Measurements from ENCODE around the gene TSG101. TPM values are rescaled to one million over a fixed set of nuclear protein-coding genes. Genes with fewer than 3 reads are reported as not detected.

TSG101 gene
- total RNA-seq = 10 to 100 TPM; 40.4 to 44.2 TPM

GRCh38 chr11:18526521-18527296 lies at the start of gene TSG101:
TSG101 (minus strand) TSS chr11:18526942; CDS start chr11:18526816, 126 bp downstream.
- DNase-seq = peak; percentile 92
- no peaks in the 10 kb centered on the region for H3K9me3 Mint-ChIP-seq
- ChIA-PET POLR2A (interaction anchor here (0.6 to 4.0 kb wide), 49 partner anchors 8 to 714 kb away, joined by 3 to 99 read pairs (median 4); partner anchors contain the start of genes E2F8, GTF2H1, HPS5 and LDHA), CTCF (interaction anchor here (0.9 to 3.8 kb wide), 17 partner anchors 10 to 411 kb away, joined by 3 to 20 read pairs (median 4); partner anchors contain the start of genes LDHA and SPTY2D1)
- H3K27me3 Mint-ChIP-seq = no peaks in the 10 kb centered on the region
- peak within 1 kb of the TSS; percentile 100 for H3K27ac Mint-ChIP-seq
- peak within 1 kb of the TSS; percentile 99 for H3K4me3 Mint-ChIP-seq
- peaks cover 50% of the 10 kb centered on the region for H3K4me1 Mint-ChIP-seq
- peaks cover 33% of the 10 kb centered on the region for H3K36me3 Mint-ChIP-seq (ENCODE audit: low read depth)

- Mint-ChIP-seq H3K36me3 (ENCODE audit: low read depth) (peaks cover 54% of the 10 kb centered on the region), H3K4me3 (no peak overlapping the region), H3K27me3 (no peaks in the 10 kb centered on the region), H3K27ac (peak overlapping the region; percentile 40), H3K4me1 (peaks cover 50% of the 10 kb centered on the region), H3K9me3 (no peaks in the 10 kb centered on the region)
- no peak for DNase-seq
- ChIA-PET CTCF (no interaction called here), POLR2A (interaction anchor here (2.9 kb wide), 2 partner anchors 12 to 49 kb away, joined by 9 to 12 read pairs; partner anchors contain the start of genes TSG101 and UEVLD)
Observed at GRCh38 chr11:18575361-18575760, 48.6 kb upstream of the TSG101 start.

GRCh38 chr11:18567081-18567480 lies 40.3 kb upstream of the TSG101 start:
- H3K27me3 Mint-ChIP-seq = no peaks in the 10 kb centered on the region
- ChIA-PET CTCF (no interaction called here), POLR2A (interaction anchor here (1.3 kb wide), 1 partner anchor 51 kb away, joined by 3 read pairs; no protein-coding TSS in a partner anchor)
- H3K36me3 Mint-ChIP-seq (ENCODE audit: low read depth) = peaks cover 25% of the 10 kb centered on the region
- H3K4me1 Mint-ChIP-seq = peaks cover 5% of the 10 kb centered on the region
- H3K9me3 Mint-ChIP-seq = no peaks in the 10 kb centered on the region
- DNase-seq = no peak
- no peak overlapping the region for H3K4me3 Mint-ChIP-seq
- no peak overlapping the region for H3K27ac Mint-ChIP-seq

GRCh38 chr11:18566406-18566805 lies 39.7 kb upstream of the TSG101 start:
- POLR2A ChIA-PET = interaction anchor here (1.2 kb wide), 1 partner anchor 67 kb away, joined by 3 read pairs; the partner anchor contains the start of gene SPTY2D1

GRCh38 chr11:18564149-18564548 lies 37.4 kb upstream of the TSG101 start:
- Mint-ChIP-seq H3K36me3 (ENCODE audit: low read depth) (peaks cover 10% of the 10 kb centered on the region), H3K27ac (no peak overlapping the region), H3K9me3 (no peaks in the 10 kb centered on the region), H3K27me3 (no peaks in the 10 kb centered on the region), H3K4me3 (no peak overlapping the region), H3K4me1 (no peaks in the 10 kb centered on the region)
- ChIA-PET CTCF (interaction anchor here (0.8 to 1.3 kb wide), 3 partner anchors 9 to 158 kb away, joined by 3 to 6 read pairs (median 6); no protein-coding TSS in a partner anchor), POLR2A (interaction anchor here (1.0 to 1.3 kb wide), 2 partner anchors 27 to 70 kb away, joined by 3 to 4 read pairs; partner anchors contain the start of gene SPTY2D1)
- DNase-seq = no peak

More at GRCh38 chr11:18566406-18566805, 39.7 kb upstream of the TSG101 start:
- H3K36me3 Mint-ChIP-seq (ENCODE audit: low read depth) = peaks cover 22% of the 10 kb centered on the region
- H3K27ac Mint-ChIP-seq = no peak overlapping the region
- DNase-seq = no peak
- no peaks in the 10 kb centered on the region for H3K27me3 Mint-ChIP-seq
- CTCF ChIA-PET = no interaction called here
- no peaks in the 10 kb centered on the region for H3K9me3 Mint-ChIP-seq
- peaks cover 2% of the 10 kb centered on the region for H3K4me1 Mint-ChIP-seq
- H3K4me3 Mint-ChIP-seq = no peak overlapping the region

- Mint-ChIP-seq H3K4me3 (no peak overlapping the region), H3K27ac (no peak overlapping the region), H3K4me1 (no peaks in the 10 kb centered on the region), H3K36me3 (ENCODE audit: low read depth) (peaks cover 10% of the 10 kb centered on the region), H3K9me3 (no peaks in the 10 kb centered on the region), H3K27me3 (no peaks in the 10 kb centered on the region)
- ChIA-PET POLR2A (interaction anchor here (1.2 to 1.3 kb wide), 2 partner anchors 25 to 28 kb away, joined by 3 read pairs; partner anchors contain the start of gene UEVLD), CTCF (no interaction called here)
- no peak for DNase-seq
Observed at GRCh38 chr11:18563090-18563730, 36.5 kb upstream of the TSG101 start.

- ChIA-PET CTCF (interaction anchor here (0.6 to 1.6 kb wide), 2 partner anchors 108 to 174 kb away, joined by 4 to 6 read pairs; no protein-coding TSS in a partner anchor), POLR2A (no interaction called here)
- Mint-ChIP-seq H3K9me3 (no peaks in the 10 kb centered on the region), H3K4me1 (no peaks in the 10 kb centered on the region), H3K27ac (no peak overlapping the region), H3K27me3 (no peaks in the 10 kb centered on the region), H3K4me3 (no peak overlapping the region), H3K36me3 (ENCODE audit: low read depth) (peaks cover 27% of the 10 kb centered on the region)
- DNase-seq = no peak
Observed at GRCh38 chr11:18548001-18548400, 21.3 kb upstream of the TSG101 start.

- no peak for DNase-seq
- Mint-ChIP-seq H3K4me3 (no peak overlapping the region), H3K36me3 (ENCODE audit: low read depth) (peaks cover 11% of the 10 kb centered on the region), H3K4me1 (peaks cover 1% of the 10 kb centered on the region), H3K27me3 (no peaks in the 10 kb centered on the region), H3K9me3 (no peaks in the 10 kb centered on the region), H3K27ac (no peak overlapping the region)
- ChIA-PET CTCF (interaction anchor here (0.8 to 5.1 kb wide), 33 partner anchors 12 to 425 kb away, joined by 3 to 51 read pairs (median 5); partner anchors contain the start of genes LDHA and TSG101), POLR2A (interaction anchor here (0.9 to 1.8 kb wide), 7 partner anchors 10 to 224 kb away, joined by 3 to 8 read pairs (median 5); partner anchors contain the start of genes SPTY2D1 and TSG101)
Observed at GRCh38 chr11:18540207-18541009, 13.7 kb upstream of the TSG101 start.

GRCh38 chr11:18536209-18536608 lies 9.5 kb upstream of the TSG101 start:
- no peak overlapping the region for H3K27ac Mint-ChIP-seq
- ChIA-PET POLR2A (interaction anchor here (1.5 to 3.3 kb wide), 2 partner anchors 10 to 96 kb away, joined by 4 to 16 read pairs; partner anchors contain the start of gene TSG101), CTCF (interaction anchor here (0.6 to 1.0 kb wide), 3 partner anchors 111 to 185 kb away, joined by 3 to 4 read pairs (median 3); no protein-coding TSS in a partner anchor)
- H3K9me3 Mint-ChIP-seq = no peaks in the 10 kb centered on the region
- no peak for DNase-seq
- peaks cover 1% of the 10 kb centered on the region for H3K4me1 Mint-ChIP-seq
- no peak overlapping the region for H3K4me3 Mint-ChIP-seq
- H3K36me3 Mint-ChIP-seq (ENCODE audit: low read depth) = peaks cover 5% of the 10 kb centered on the region
- H3K27me3 Mint-ChIP-seq = no peaks in the 10 kb centered on the region

GRCh38 chr11:18534245-18534644 lies 7.5 kb upstream of the TSG101 start:
- ChIA-PET CTCF (interaction anchor here (0.8 kb wide), 1 partner anchor 96 kb away, joined by 3 read pairs; no protein-coding TSS in a partner anchor), POLR2A (interaction anchor here (0.6 kb wide), 1 partner anchor 139 kb away, joined by 5 read pairs; no protein-coding TSS in a partner anchor)
- H3K27ac Mint-ChIP-seq = no peak overlapping the region
- H3K27me3 Mint-ChIP-seq = no peaks in the 10 kb centered on the region
- H3K4me1 Mint-ChIP-seq = peaks cover 5% of the 10 kb centered on the region
- no peaks in the 10 kb centered on the region for H3K9me3 Mint-ChIP-seq
- DNase-seq = no peak
- no peak overlapping the region for H3K4me3 Mint-ChIP-seq
- H3K36me3 Mint-ChIP-seq (ENCODE audit: low read depth) = peaks cover 5% of the 10 kb centered on the region

- POLR2A ChIA-PET = no interaction called here
- no peak for DNase-seq
- Mint-ChIP-seq H3K27ac (no peak overlapping the region), H3K4me1 (peaks cover 11% of the 10 kb centered on the region), H3K4me3 (no peak overlapping the region), H3K36me3 (ENCODE audit: low read depth) (peaks cover 9% of the 10 kb centered on the region), H3K9me3 (no peaks in the 10 kb centered on the region), H3K27me3 (no peaks in the 10 kb centered on the region)
- CTCF ChIA-PET = interaction anchor here (0.8 kb wide), 1 partner anchor 95 kb away, joined by 3 read pairs; no protein-coding TSS in a partner anchor
Observed at GRCh38 chr11:18533365-18533764, 6.6 kb upstream of the TSG101 start.

- peak overlapping the region; percentile 99 for H3K4me3 Mint-ChIP-seq
- no peak for DNase-seq
- no peaks in the 10 kb centered on the region for H3K27me3 Mint-ChIP-seq
- peaks cover 43% of the 10 kb centered on the region for H3K4me1 Mint-ChIP-seq
- CTCF ChIA-PET = interaction anchor here (0.9 to 3.8 kb wide), 11 partner anchors 13 to 284 kb away, joined by 3 to 20 read pairs (median 4); partner anchors contain the start of gene SPTY2D1
- peaks cover 27% of the 10 kb centered on the region for H3K36me3 Mint-ChIP-seq (ENCODE audit: low read depth)
- POLR2A ChIA-PET = interaction anchor here (0.6 to 4.0 kb wide), 37 partner anchors 9 to 422 kb away, joined by 3 to 99 read pairs (median 5); partner anchors contain the start of genes GTF2H1, HPS5, LDHA and SAAL1
- no peaks in the 10 kb centered on the region for H3K9me3 Mint-ChIP-seq
- H3K27ac Mint-ChIP-seq = peak overlapping the region; percentile 100
Observed at GRCh38 chr11:18527512-18527911, 770 bp upstream of the TSG101 start.
